Activated CD8-positive, alpha-beta T cell treated with anti-CD3 and anti-CD28 coated beads for 36 hours (primary cell): ENCODE measurements around the gene RXRA. TPM values are rescaled to one million over a fixed set of nuclear protein-coding genes. Genes with fewer than 3 reads are reported as not detected.

ENCODE experiments used
- ATAC-seq: fragments of 200-7000 bp; cut with Tn5 transposase; one replicate; pipeline ENCODE4 v1.10.0; 2021; ENCODE audit warnings: mild to moderate bottlenecking, moderate library complexity
- CTCF ChIA-PET: fragments of 350-600 bp; sonication (Branson Sonifier 250); formaldehyde crosslinking; loops from one replicate; lab custom pipeline; 2021; ENCODE audit warnings: antibody characterized with exemption; lab: Charles Lee
- POLR2A ChIA-PET: fragments of 350-600 bp; sonication (Branson Sonifier 250); formaldehyde crosslinking; loops from one replicate; lab custom pipeline; 2021; ENCODE audit warnings: antibody characterized with exemption; lab: Charles Lee
- DNase-seq: peaks from one replicate; pipeline ENCODE4 v3.0.0-alpha.2; 2020
- H3K27ac Mint-ChIP-seq: one replicate; pipeline ENCODE4 v1.8.0; 2021; ENCODE audit warnings: mild to moderate bottlenecking, mixed read lengths
- H3K27me3 Mint-ChIP-seq: one replicate; pipeline ENCODE4 v1.8.0; 2021; ENCODE audit warnings: mixed read lengths
- H3K36me3 Mint-ChIP-seq: one replicate; pipeline ENCODE4 v1.8.0; 2021; ENCODE audit warnings: low read depth, mixed read lengths
- H3K4me1 Mint-ChIP-seq: one replicate; pipeline ENCODE4 v1.8.0; 2021; ENCODE audit warnings: low read depth, mixed read lengths
- H3K4me3 Mint-ChIP-seq: one replicate; pipeline ENCODE4 v1.8.0; 2021; ENCODE audit warnings: mild to moderate bottlenecking, moderate library complexity, mixed read lengths
- H3K9me3 Mint-ChIP-seq: one replicate; pipeline ENCODE4 v1.8.0; 2021; ENCODE audit warnings: mixed read lengths
- CTCF ChIP-seq: fragments of 200-600 bp; IDR thresholded peaks from one replicate; pipeline ENCODE4 v1.8.0; 2022; ENCODE audit warnings: antibody characterized with exemption, mild to moderate bottlenecking
- intact Hi-C: fragments of 100-400 bp; cut with micrococcal nuclease; formaldehyde crosslinking; loops from one replicate; pipeline ENCODE4 v1.10.0; 2022
- total RNA-seq, 2 experiments: library from RNA; stranded (reverse); gene quantifications; one replicate each; pipeline ENCODE4 v1.2.3, GENCODE V29; 2021

Gene RXRA
- total RNA-seq, 2 experiments from 2014 or later = 23.2 to 23.8 TPM

GRCh38 chr9:134346840-134347583 is 20.8 kb downstream of the RXRA start:
- intact Hi-C loops = no loop called here
- Mint-ChIP-seq H3K27ac (no peak overlapping the region), H3K36me3 (no peaks in the 10 kb centered on the region), H3K9me3 (no peaks in the 10 kb centered on the region), H3K27me3 (no peaks in the 10 kb centered on the region), H3K4me3 (no peak overlapping the region), H3K4me1 (peaks cover 8% of the 10 kb centered on the region)
- no peak for ATAC-seq
- POLR2A ChIA-PET = no interaction called here
- no peak for DNase-seq
- TF ChIP-seq CTCF = no peak
- CTCF ChIA-PET = no interaction called here

- Mint-ChIP-seq H3K36me3 (no peaks in the 10 kb centered on the region), H3K27me3 (no peaks in the 10 kb centered on the region), H3K4me3 (no peak overlapping the region), H3K4me1 (peaks cover 8% of the 10 kb centered on the region), H3K9me3 (no peaks in the 10 kb centered on the region), H3K27ac (no peak overlapping the region)
- ChIA-PET CTCF (interaction anchor here (0.6 kb wide), 1 partner anchor 891 kb away, joined by 3 read pairs; no protein-coding TSS in a partner anchor), POLR2A (no interaction called here)
- ATAC-seq (no peak), DNase-seq (no peak)
- intact Hi-C loops = no loop called here
- TF ChIP-seq CTCF = no peak
Measured at GRCh38 chr9:134347996-134348395, 21.7 kb downstream of the RXRA start.

DNA sequence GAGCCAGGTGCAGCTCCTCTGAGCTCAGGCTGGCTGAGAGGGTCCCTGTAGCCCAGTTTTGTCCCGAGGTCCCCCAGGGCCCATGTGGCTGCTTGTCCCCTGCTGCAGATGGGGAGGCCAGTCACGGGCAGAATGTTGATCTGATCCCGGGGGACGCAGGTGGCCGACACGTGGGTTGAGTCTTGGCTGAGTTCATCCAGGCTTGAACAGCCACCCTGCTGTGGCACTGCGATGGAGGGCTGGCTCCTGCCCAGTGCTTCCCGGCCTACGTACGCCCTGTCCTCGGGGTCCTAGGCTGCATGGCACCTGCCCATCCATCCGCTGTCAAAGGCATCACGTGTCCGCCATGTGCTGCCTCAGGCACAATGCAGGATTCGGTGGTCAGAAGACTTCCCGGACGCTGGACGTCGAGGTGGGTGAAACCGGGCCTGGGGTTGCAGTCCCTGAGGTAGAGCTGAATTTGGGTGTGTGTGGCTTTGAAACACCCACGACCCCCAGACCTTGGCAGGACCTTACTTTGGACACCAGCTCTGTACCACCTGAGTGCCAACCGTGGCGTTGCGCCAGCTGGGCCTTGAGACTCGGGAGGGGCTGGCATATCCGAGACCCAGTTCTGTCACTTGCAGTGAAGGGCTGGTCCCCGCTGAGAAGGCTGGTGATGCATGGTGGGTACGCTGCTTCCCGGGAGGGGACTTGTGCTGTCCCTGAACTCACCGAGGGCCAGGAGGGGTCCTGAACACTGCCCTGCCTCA is 22.3 kb downstream of the RXRA start:
- H3K9me3 Mint-ChIP-seq = no peaks in the 10 kb centered on the region
- DNase-seq (no peak), ATAC-seq (no peak)
- H3K36me3 Mint-ChIP-seq = no peaks in the 10 kb centered on the region
- ChIA-PET CTCF (interaction anchor here (0.6 kb wide), 1 partner anchor 892 kb away, joined by 3 read pairs; no protein-coding TSS in a partner anchor), POLR2A (no interaction called here)
- H3K4me3 Mint-ChIP-seq = no peak overlapping the region
- no peak overlapping the region for H3K27ac Mint-ChIP-seq
- peaks cover 8% of the 10 kb centered on the region for H3K4me1 Mint-ChIP-seq
- intact Hi-C loops = no loop called here
- no peak for TF ChIP-seq CTCF
- H3K27me3 Mint-ChIP-seq = no peaks in the 10 kb centered on the region

- DNase-seq (no peak), ATAC-seq (no peak)
- ChIA-PET CTCF (no interaction called here), POLR2A (interaction anchor here (0.6 kb wide), 1 partner anchor 28 kb away, joined by 3 read pairs; no protein-coding TSS in a partner anchor)
- H3K27ac Mint-ChIP-seq = no peak overlapping the region
- no peaks in the 10 kb centered on the region for H3K4me1 Mint-ChIP-seq
- H3K36me3 Mint-ChIP-seq = no peaks in the 10 kb centered on the region
- H3K9me3 Mint-ChIP-seq = no peaks in the 10 kb centered on the region
- no peak for TF ChIP-seq CTCF
- no peak overlapping the region for H3K4me3 Mint-ChIP-seq
- no peaks in the 10 kb centered on the region for H3K27me3 Mint-ChIP-seq
- intact Hi-C loops = no loop called here
Measured at GRCh38 chr9:134349936-134350335, 23.7 kb downstream of the RXRA start.
